GM08714 (cell line): Measurements from ENCODE around the gene RAB26.

Source experiments
- H3K4me3 ChIP-seq: fragments of 200-500 bp; sonication (Bioruptor generic); 2 replicates; pipeline ENCODE4 v1.5.1; 2014; ENCODE audit warnings: mild to moderate bottlenecking, low read length, inconsistent platforms
- ZNF274 ChIP-seq: IDR thresholded peaks from 2 replicates; pipeline ENCODE4 v1.6.1; 2012; ENCODE audit warnings: mild to moderate bottlenecking, low read depth, low read length

Gene RAB26

GRCh38 chr16:2166263-2167067, 18.0 kb downstream of the RAB26 start:
- no peak for TF ChIP-seq ZNF274
- no peak overlapping the region for H3K4me3 ChIP-seq

GRCh38 chr16:2167068-2167638, 18.7 kb downstream of the RAB26 start:
- TF ChIP-seq ZNF274, result no peak
- no peak overlapping the region for H3K4me3 ChIP-seq

- no peak overlapping the region for H3K4me3 ChIP-seq
- no peak for TF ChIP-seq ZNF274
Measured at GRCh38 chr16:2170080-2170479, 21.7 kb downstream of the RAB26 start.

GRCh38 chr16:2170587-2171435, 22.4 kb downstream of the RAB26 start:
- TF ChIP-seq ZNF274, result no peak
- H3K4me3 ChIP-seq, result no peak overlapping the region

- no peak overlapping the region for H3K4me3 ChIP-seq
- no peak for TF ChIP-seq ZNF274
Measured at GRCh38 chr16:2171601-2172178, 23.3 kb downstream of the RAB26 start.

GRCh38 chr16:2172688-2173335, 24.4 kb downstream of the RAB26 start:
- no peak overlapping the region for H3K4me3 ChIP-seq
- no peak for TF ChIP-seq ZNF274

- no peak overlapping the region for H3K4me3 ChIP-seq
- TF ChIP-seq ZNF274, result no peak
Measured at GRCh38 chr16:2173366-2173765, 24.9 kb downstream of the RAB26 start.

- TF ChIP-seq ZNF274, result no peak
- no peak overlapping the region for H3K4me3 ChIP-seq
Measured at GRCh38 chr16:2173916-2174315, 25.5 kb downstream of the RAB26 start.

GRCh38 chr16:2174396-2175131, 26.1 kb downstream of the RAB26 start:
- no peak for TF ChIP-seq ZNF274
- H3K4me3 ChIP-seq, result no peak overlapping the region

GRCh38 chr16:2175454-2175853, 27.0 kb downstream of the RAB26 start:
- no peak overlapping the region for H3K4me3 ChIP-seq
- TF ChIP-seq ZNF274, result no peak

GRCh38 chr16:2176047-2176446, 27.6 kb downstream of the RAB26 start:
- TF ChIP-seq ZNF274, result no peak
- no peak overlapping the region for H3K4me3 ChIP-seq

GRCh38 chr16:2177101-2177500, 28.7 kb downstream of the RAB26 start:
- no peak overlapping the region for H3K4me3 ChIP-seq
- TF ChIP-seq ZNF274, result no peak

GRCh38 chr16:2177561-2177960, 29.1 kb downstream of the RAB26 start:
- H3K4me3 ChIP-seq, result no peak overlapping the region
- TF ChIP-seq ZNF274, result no peak
